Measurements from ENCODE around the gene TRIM24. TPM values are rescaled to one million over a fixed set of nuclear protein-coding genes. Genes with fewer than 3 reads are reported as not detected.

TRIM24 gene
- total and polyA plus RNA-seq, 10 of the 15 experiments (the other 5 are each of a cell fraction or from before 2014, with no cell fraction given), result 4.6 to 23.5 (median 13.6) TPM

GRCh38 chr7:138542183-138542582 is 82.1 kb downstream of the TRIM24 start (continued):
- TF ChIP-seq RB1 (IDR thresholded peaks at IDR 0.05; ENCODE audit: borderline replicate concordance) (no peak), MYB (IDR thresholded peaks at IDR 0.05; ENCODE audit: borderline replicate concordance, low read depth, low read length) (no peak), DPF2 (IDR thresholded peaks at IDR 0.05) (peak; percentile 46; the same call in 1 of the 2 replicates), E2F4 (IDR thresholded peaks at IDR 0.05; ENCODE audit: low read depth, low read length) (no peak), NR2F1 (conservative IDR thresholded peaks at IDR 0.05) (0 out of 2 replicates have a peak, but pooled peaks have one; percentile 20), MXI1 (IDR thresholded peaks at IDR 0.05; ENCODE audit: low read depth, low read length) (no peak), SMAD5 (IDR thresholded peaks at IDR 0.05; ENCODE audit: low read depth) (no peak), NRF1 (conservative IDR thresholded peaks at IDR 0.05; ENCODE audit: low read depth, low read length) (no peak), RFX5 (IDR thresholded peaks at IDR 0.05; ENCODE audit: low read depth, low read length) (no peak), POLR2A (IDR thresholded peaks at IDR 0.05; ENCODE audit: low read depth, low read length) (no peak), IKZF2 (IDR thresholded peaks at IDR 0.05) (peak; percentile 46 to 72), CREM (IDR thresholded peaks at IDR 0.05; ENCODE audit: low read depth) (0 out of 2 replicates have a peak, but pooled peaks have one; percentile 27), CEBPZ (IDR thresholded peaks at IDR 0.05; ENCODE audit: low read depth, low read length) (no peak), CBFB (IDR thresholded peaks at IDR 0.05; ENCODE audit: low read depth) (peak; percentile 60; the same call in 1 of the 2 replicates), SPI1 (IDR thresholded peaks at IDR 0.05; ENCODE audit: borderline replicate concordance, insufficient read depth, low read depth, low read length) (no peak), YY1 (IDR thresholded peaks at IDR 0.05; ENCODE audit: low read depth, low read length) (no peak), STAT3 (IDR thresholded peaks at IDR 0.05; ENCODE audit: low read depth, low read length) (no peak), E4F1 (IDR thresholded peaks at IDR 0.05; ENCODE audit: borderline replicate concordance, partially characterized antibody) (no peak), TCF12 (IDR thresholded peaks at IDR 0.05; ENCODE audit: low read depth, low read length) (no peak), HDAC2 (IDR thresholded peaks at IDR 0.05) (no peak), ZSCAN29 (IDR thresholded peaks at IDR 0.05) (no peak), BMI1 (IDR thresholded peaks at IDR 0.05; ENCODE audit: borderline replicate concordance) (no peak), PAX8 (IDR thresholded peaks at IDR 0.05) (no peak), ATF3 (IDR thresholded peaks at IDR 0.05; ENCODE audit: borderline replicate concordance, extremely low read depth, low read depth, low read length) (no peak), EP300 (IDR thresholded peaks at IDR 0.05; ENCODE audit: borderline replicate concordance in 1 of 2, control insufficient read depth in 1 of 2, low read depth in 2 of 2, low read length in 2 of 2) (peak; percentile 51 to 54; a peak in 2 of 4 replicates), NFXL1 (IDR thresholded peaks at IDR 0.05; ENCODE audit: borderline replicate concordance) (no peak), BACH1 (IDR thresholded peaks at IDR 0.05; ENCODE audit: borderline replicate concordance) (no peak; the same call in 1 of the 2 replicates), ZBED1 (IDR thresholded peaks at IDR 0.05; ENCODE audit: borderline replicate concordance) (no peak)

Data from GM12878 (cell line).